NCI-H1092 treated with DMSO at 0.1 percent for 48 hours (cell line): ENCODE data around the gene PRDM13.
"Not testable (repeated sequence)": the region's sequence is repeated elsewhere in the genome, so short reads cannot be mapped to it uniquely, and the experiment has no call there.

Source experiments
- DNase-seq: peaks from one replicate; lab custom pipeline; 2025; lab: John Stamatoyannopoulos, UW

PRDM13 gene

GRCh38 chr6:99603421-99604165, 3.0 kb upstream of the PRDM13 start:
- peak; percentile 33 for DNase-seq

- no peak for DNase-seq
Measured at GRCh38 chr6:99604166-99605073, 2.2 kb upstream of the PRDM13 start.

GRCh38 chr6:99605074-99605734, 1.4 kb upstream of the PRDM13 start:
- DNase-seq: no peak

GRCh38 chr6:99605911-99606655, 550 bp upstream of the PRDM13 start:
- DNase-seq: no peak

DNA sequence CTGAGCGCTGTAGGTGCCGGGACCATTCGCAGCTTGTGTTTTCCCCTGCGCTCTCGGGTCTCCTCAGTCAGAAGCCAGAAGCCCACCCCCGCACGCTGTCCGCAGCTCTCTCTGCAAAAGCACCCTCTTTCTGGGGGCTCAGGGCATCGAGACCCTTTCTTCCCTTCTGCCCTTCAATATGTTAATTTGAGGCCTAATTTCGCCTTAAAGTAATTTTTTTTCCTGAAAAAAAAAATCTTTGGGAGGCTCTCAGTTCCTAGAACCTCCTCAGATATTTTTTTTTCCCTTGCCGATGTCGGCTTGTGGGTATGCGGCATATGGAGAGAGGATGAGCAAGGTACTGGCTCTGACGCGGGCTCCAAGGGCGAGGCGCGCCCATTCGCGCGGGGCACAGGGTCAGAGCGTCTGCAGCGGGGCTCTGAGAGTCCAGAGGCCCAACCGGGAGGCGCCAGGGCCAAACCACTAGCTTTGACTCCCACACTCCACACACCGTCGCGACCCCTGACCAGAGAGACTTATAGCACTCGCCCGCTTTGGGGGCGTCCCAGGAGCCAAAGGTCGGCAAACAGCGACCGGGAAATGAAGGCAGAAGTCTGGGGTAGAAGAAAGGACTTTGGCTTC, 893 bp downstream of the PRDM13 start:
- DNase-seq: no peak

GRCh38 chr6:99608059-99608885, 1.6 kb downstream of the PRDM13 start:
- no peak for DNase-seq

DNA sequence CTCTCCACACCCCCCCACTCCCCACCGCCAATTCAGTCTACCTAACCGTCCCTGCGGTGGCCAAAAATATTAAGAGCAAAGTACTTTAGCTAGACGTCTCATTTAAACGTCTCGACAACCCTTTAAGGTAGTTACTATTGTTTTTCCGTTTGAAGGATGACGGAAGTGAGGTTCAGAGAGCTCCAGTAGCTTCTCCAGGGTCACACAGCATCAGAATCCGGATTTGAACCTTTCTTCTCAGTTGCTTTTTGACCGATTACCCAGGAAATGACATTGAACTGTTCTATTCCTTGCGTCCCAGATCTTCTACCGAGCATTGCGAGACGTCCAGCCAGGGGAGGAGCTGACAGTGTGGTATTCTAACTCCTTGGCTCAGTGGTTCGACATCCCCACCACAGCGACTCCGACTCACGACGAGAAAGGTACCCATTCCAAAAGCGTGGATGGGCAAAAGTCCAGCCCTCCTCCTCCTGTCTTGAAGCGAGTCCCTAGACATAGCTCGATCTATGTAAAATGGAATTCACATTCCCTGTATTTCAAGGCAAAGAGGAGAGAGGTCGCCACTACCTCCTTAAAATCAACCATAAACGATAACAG, 2.4 kb downstream of the PRDM13 start:
- no peak for DNase-seq

GRCh38 chr6:99609905-99610489, 3.4 kb downstream of the PRDM13 start:
- no peak for DNase-seq

GRCh38 chr6:99611148-99611547, 4.5 kb downstream of the PRDM13 start:
- DNase-seq: no peak

DNA sequence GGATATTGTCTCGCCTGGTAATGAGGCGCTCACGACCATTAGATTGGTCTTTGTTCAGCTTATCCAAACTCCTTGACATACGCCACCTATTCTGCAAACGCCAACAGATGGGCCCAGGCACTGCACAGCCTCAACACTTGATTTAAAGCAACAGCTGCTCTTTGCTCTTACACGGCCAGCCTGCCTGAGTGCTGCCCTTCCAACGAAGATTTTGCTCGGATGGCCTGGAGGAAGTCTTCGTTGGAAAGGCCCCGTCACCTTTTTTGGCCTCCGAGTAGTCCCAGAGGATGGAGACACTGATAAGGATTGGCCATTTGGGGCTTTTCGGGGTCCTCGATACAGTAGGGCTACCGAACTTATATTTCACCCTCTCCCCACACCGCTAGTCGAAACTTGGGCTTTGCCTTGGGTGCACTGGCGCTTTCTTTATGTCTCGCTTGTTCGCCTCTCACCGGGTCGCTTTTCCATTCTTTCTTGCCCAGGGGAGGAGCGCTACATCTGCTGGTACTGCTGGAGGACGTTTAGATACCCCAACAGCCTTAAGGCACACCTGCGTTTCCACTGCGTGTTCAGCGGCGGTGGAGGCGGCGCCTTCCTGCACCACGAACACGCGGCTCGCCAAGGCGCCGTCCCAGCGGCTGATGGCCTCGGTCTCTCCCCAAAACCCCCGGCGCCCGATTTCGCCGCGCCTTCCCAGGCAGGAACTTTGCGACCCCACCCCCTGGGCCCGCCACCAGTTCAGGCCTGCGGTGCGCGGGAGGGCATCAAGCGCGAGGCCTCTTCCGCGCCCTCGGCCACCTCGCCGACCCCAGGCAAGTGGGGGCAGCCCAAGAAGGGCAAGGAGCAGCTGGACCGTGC, 6.1 kb downstream of the PRDM13 start:
- DNase-seq: no peak

GRCh38 chr6:99613409-99613704, 6.7 kb downstream of the PRDM13 start:
- peak; percentile 68 for DNase-seq

- peak; percentile 68 for DNase-seq
Measured at GRCh38 chr6:99613705-99614429, 7.2 kb downstream of the PRDM13 start.

DNA sequence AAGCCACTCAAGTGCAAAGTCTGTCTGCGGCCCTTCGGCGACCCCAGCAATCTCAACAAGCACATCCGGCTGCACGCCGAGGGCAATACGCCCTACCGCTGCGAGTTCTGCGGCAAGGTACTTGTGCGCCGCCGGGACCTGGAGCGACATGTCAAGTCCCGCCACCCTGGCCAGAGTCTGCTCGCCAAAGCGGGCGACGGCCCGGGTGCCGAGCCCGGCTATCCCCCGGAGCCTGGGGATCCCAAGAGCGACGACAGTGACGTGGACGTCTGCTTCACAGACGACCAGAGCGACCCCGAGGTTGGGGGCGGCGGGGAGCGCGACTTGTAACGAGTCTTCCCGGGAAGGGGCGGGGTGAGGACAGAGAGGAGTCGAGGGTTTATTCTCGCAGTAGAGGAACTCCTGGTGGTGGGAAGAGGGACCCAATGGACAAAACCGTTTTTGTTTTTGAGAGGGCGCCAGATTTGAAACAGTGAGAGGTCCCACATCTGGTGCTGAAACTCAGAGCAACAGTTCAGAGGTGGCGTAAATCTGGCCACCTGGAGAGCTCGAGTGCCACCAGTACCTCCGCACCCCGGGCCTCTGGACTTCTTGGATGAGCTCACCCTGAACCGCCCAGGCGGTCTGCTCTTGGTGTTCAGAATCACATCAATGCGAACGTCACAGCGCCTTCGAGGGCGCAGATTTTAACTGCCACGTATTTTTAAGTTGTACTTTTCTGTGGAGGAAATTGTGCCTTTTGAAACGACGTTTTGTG, 8.0 kb downstream of the PRDM13 start:
- DNase-seq: peak; percentile 70

- DNase-seq: no peak
Measured at GRCh38 chr6:99617131-99617530, 10.5 kb downstream of the PRDM13 start.

GRCh38 chr6:99618649-99619408, 12.2 kb downstream of the PRDM13 start:
- DNase-seq: no peak

- DNase-seq: no peak
Measured at GRCh38 chr6:99619409-99619762, 12.8 kb downstream of the PRDM13 start.

GRCh38 chr6:99622044-99622443, 15.4 kb downstream of the PRDM13 start:
- DNase-seq: not testable (repeated sequence)
